Transverse colon (tissue), 4 donors: ENCODE data around the gene ZNF335. TPM values are rescaled to one million over a fixed set of nuclear protein-coding genes. Genes with fewer than 3 reads are reported as not detected.

Experiments
- DNase-seq: peaks from one replicate; pipeline ENCODE4 v3.0.0-alpha.2; 2019
- H3K27ac ChIP-seq, 4 donors: fragments of 200-600 bp; sonication (generic); 2 replicates each; pipeline ENCODE4 v1.5.1; 2016 to 2018; ENCODE audit warnings: inconsistent platforms in 4 of 4
- H3K27me3 ChIP-seq: fragments of 200-600 bp; sonication (generic); 2 replicates; pipeline ENCODE4 v1.5.1; 2017; ENCODE audit warnings: inconsistent platforms
- H3K36me3 ChIP-seq, 4 donors: fragments of 200-600 bp; sonication (generic); 2 replicates each; pipeline ENCODE4 v1.5.1; 2017 to 2019; ENCODE audit warnings: inconsistent platforms in 4 of 4
- H3K4me1 ChIP-seq, 4 donors: fragments of 200-600 bp; sonication (generic); 2 replicates each; pipeline ENCODE4 v1.5.1; 2017 to 2020; ENCODE audit warnings: inconsistent platforms in 4 of 4
- H3K4me3 ChIP-seq, 4 donors: fragments of 200-600 bp; sonication (generic); 1 replicate in 1 of 4; 2 replicates in 3 of 4; pipeline versions ENCODE4 v1.5.1 to v1.6.1; 2017 to 2019; ENCODE audit warnings: inconsistent platforms in 4 of 4
- H3K9me3 ChIP-seq, 2 donors: fragments of 200-600 bp; sonication (generic); 2 replicates each; pipeline ENCODE4 v1.5.1; 2017 to 2019; ENCODE audit warnings: inconsistent platforms in 2 of 2
- EP300 ChIP-seq: sonication (generic); formaldehyde crosslinking; IDR thresholded peaks from one replicate; pipeline ENCODE4 v1.6.1; 2017; ENCODE audit warnings: antibody characterized with exemption, low read depth
- POLR2A ChIP-seq: fragments of 450-650 bp; IDR thresholded peaks from one replicate; pipeline ENCODE4 v1.6.1; 2016; ENCODE audit warnings: antibody characterized with exemption, mild to moderate bottlenecking, moderate library complexity
- POLR2AphosphoS5 ChIP-seq, 3 donors: sonication (generic); formaldehyde crosslinking; IDR thresholded peaks; one replicate each; pipeline ENCODE4 v1.6.1; 2016; ENCODE audit warnings: antibody characterized with exemption in 3 of 3
- WGBS, 2 donors: methylation state at CpG; one replicate each; pipeline ENCODE4 v1.1.5; 2018; ENCODE audit warnings: low coverage in 1 of 2; 5-methylcytosine and 5-hydroxymethylcytosine counted together
- in situ Hi-C, 4 donors: fragments of 200-750 bp; cut with MboI; loops; one replicate each; pipeline versions ENCODE4 v1.15.0 to v1.15.1; 2017; ENCODE audit warnings: low sequenced_read_pairs in 3 of 4, low pct_ligation_motif_present in 1 of 4, low pct_unique_long_range_greater_than_20kb in 1 of 4
- intact Hi-C: fragments of 100-400 bp; cut with DNase I; formaldehyde crosslinking; loops from one replicate; pipeline ENCODE4 v1.15.1; 2023; ENCODE audit warnings: low total_unique reads
- total RNA-seq, 4 donors: library from RNA; depleted of rRNA; stranded (reverse); fragments of >200 nt; gene quantifications; one replicate each; pipeline ENCODE4 v1.1.0, GENCODE V29; 2016
- TF ChIP-seq, protein P1 (sequence below), 5 experiments: fragments of 200-600 bp in 3 of 5; fragments of 450-650 bp in 2 of 5; sonication (generic) in 3 of 5; IDR thresholded peaks; 1 replicate in 2 of 5; 2 replicates in 3 of 5; pipeline ENCODE4 v1.5.1; 2016 to 2017; ENCODE audit warnings: antibody characterized with exemption in 5 of 5, inconsistent platforms in 3 of 5, mild to moderate bottlenecking in 2 of 5, moderate library complexity in 1 of 5

The ZNF335 gene
- total RNA-seq, 4 donors from 2014 or later: 27.0 to 80.0 (median 32.4) TPM

DNA sequence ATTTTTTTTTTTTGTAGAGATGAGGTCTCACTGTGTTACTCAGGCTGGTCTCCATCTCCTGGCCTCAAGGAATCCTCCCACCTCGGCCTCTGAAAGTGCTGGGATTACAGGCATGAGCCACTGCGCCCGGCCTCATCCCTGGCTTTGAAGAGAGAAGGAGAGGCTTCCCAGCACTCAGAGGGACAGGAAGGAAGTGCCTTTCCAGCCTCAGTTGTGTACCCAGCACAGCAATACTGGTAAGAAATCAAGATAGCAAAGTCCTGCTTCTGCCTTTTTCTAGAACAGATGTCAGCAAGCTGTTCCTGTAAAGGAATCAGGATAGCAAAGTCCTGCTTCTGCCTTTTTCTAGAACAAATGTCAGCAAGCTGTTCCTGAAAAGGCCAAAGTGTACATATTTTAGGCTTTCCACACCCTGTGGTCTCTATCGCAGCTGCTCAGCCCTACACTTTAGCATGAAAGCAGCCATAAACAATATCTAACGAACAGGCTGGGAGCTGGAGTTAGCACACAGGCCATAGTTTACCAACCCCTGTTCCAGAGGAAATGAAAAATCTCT is 53.7 kb downstream of the ZNF335 start:
- peak; percentile 28 for DNase-seq
- WGBS, 2 donors: 20 to 53% methylated on average over 1 to 5 of the region's 5 CpGs
- TF ChIP-seq POLR2AphosphoS5 (IDR thresholded peaks at IDR 0.05) (peak in 1 of 3 donors; percentile 48), EP300 (no peak)

DNA sequence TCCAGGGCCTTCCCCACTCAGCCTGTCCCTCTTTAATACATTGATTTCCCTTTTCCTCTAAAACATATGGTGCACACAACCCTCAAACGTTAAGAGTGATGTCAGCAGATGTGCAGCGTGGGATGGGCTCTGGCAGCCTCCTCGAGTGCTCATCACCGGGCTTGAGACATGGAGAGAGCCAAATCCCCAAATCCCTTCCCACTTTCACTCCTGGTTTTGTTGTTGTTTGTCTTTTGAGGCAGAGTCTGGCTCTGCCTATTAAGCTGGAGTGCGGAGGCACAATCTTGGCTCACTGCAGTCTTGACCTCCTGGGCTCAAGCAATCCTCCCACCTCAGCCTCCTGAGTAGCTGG is 54.2 kb downstream of the ZNF335 start:
- Histone ChIP-seq H3K4me3 (no peak overlapping the region), H3K4me1 (peaks cover 0 to 55% (median 15%) of the 10 kb centered on the region in 4 donors), H3K36me3 (no peaks in the 10 kb centered on the region), H3K27ac (peak overlapping the region; percentile 61 to 78 (median 68)), H3K27me3 (no peaks in the 10 kb centered on the region), H3K9me3 (no peaks in the 10 kb centered on the region)
- intact Hi-C loops (no loop called here), in situ Hi-C loops (no loop called here)
- no peak for DNase-seq
- WGBS, 2 donors: 65% methylated on average over 5 of the region's 5 CpGs; no CpG with 5 or more reads in 1 of the 2 donors
- TF ChIP-seq POLR2AphosphoS5 (IDR thresholded peaks at IDR 0.05) (no peak), POLR2A (no peak), EP300 (no peak)
- TF ChIP-seq, protein P1, sequence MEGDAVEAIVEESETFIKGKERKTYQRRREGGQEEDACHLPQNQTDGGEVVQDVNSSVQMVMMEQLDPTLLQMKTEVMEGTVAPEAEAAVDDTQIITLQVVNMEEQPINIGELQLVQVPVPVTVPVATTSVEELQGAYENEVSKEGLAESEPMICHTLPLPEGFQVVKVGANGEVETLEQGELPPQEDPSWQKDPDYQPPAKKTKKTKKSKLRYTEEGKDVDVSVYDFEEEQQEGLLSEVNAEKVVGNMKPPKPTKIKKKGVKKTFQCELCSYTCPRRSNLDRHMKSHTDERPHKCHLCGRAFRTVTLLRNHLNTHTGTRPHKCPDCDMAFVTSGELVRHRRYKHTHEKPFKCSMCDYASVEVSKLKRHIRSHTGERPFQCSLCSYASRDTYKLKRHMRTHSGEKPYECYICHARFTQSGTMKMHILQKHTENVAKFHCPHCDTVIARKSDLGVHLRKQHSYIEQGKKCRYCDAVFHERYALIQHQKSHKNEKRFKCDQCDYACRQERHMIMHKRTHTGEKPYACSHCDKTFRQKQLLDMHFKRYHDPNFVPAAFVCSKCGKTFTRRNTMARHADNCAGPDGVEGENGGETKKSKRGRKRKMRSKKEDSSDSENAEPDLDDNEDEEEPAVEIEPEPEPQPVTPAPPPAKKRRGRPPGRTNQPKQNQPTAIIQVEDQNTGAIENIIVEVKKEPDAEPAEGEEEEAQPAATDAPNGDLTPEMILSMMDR (IDR thresholded peaks at IDR 0.05): no peak

More for the DNA sequence above, 53.7 kb downstream of the ZNF335 start:
- Histone ChIP-seq H3K36me3 (no peaks in the 10 kb centered on the region), H3K27me3 (no peaks in the 10 kb centered on the region), H3K4me1 (peaks cover 0 to 54% (median 15%) of the 10 kb centered on the region in 4 donors), H3K9me3 (no peaks in the 10 kb centered on the region), H3K4me3 (no peak overlapping the region), H3K27ac (peak overlapping the region; percentile 61 to 78 (median 68))
- in situ Hi-C loops (no loop called here), intact Hi-C loops (no loop called here)

DNA sequence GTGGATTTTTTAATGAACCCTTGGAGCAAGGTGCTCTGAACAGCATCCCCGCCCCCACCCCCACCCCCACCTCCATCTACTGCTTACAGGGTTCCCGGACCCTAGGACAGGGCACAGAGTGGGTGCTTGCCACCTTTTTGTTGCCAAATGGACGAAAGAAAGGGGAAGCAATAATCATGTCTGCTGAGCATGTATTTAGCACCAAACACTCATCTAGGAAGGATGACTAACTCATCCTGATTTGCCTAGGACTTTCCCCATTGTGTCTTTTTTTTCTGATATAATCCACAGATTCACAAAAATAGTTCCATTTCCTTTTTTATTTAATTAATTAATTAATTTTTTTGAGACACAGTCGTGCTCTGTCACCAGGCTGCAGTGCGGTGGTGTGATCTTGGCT is 58.9 kb downstream of the ZNF335 start:
- TF ChIP-seq POLR2AphosphoS5 (IDR thresholded peaks at IDR 0.05) (no peak), EP300 (no peak), POLR2A (no peak)
- TF ChIP-seq, protein P1 (IDR thresholded peaks at IDR 0.05): no peak
- no peaks in the 10 kb centered on the region for H3K36me3 ChIP-seq
- H3K27ac ChIP-seq: no peak overlapping the region
- in situ Hi-C loops: no loop called here
- peaks cover 13 to 54% (median 18%) of the 10 kb centered on the region in 4 donors for H3K4me1 ChIP-seq
- no peaks in the 10 kb centered on the region for H3K9me3 ChIP-seq
- no peaks in the 10 kb centered on the region for H3K27me3 ChIP-seq
- WGBS, 2 donors: 58 to 61% methylated on average over 3 to 5 of the region's 5 CpGs
- no peak for DNase-seq
- H3K4me3 ChIP-seq: no peak overlapping the region
- intact Hi-C loops: no loop called here

DNA sequence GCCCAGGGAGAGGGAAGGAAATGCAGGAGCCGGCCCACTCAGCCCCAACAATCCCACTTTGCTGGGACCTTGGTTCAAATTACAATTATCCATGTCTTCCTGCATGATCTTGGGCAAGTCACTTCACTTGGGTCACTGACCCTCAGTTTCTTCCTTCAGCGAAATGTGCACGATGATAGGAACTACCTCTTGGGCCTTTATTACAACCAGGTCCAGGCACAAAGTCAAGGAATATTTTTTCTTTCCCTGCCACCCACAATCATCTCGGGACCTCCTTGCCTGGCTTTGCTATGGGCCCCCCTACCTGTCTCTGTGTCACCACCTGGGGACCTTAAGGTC is 59.7 kb downstream of the ZNF335 start:
- in situ Hi-C loops: no loop called here
- WGBS, 2 donors: 50% methylated on average over 4 of the region's 4 CpGs; no CpG with 5 or more reads in 1 of the 2 donors
- intact Hi-C loops: no loop called here
- TF ChIP-seq POLR2AphosphoS5 (IDR thresholded peaks at IDR 0.05) (no peak), EP300 (no peak), POLR2A (no peak)
- TF ChIP-seq, protein P1 (IDR thresholded peaks at IDR 0.05): no peak
- Histone ChIP-seq H3K27ac (peak overlapping the region; percentile 82 to 95 (median 89)), H3K4me3 (peak overlapping the region in 3 of 4 donors; percentile 30 to 61 (median 40)), H3K9me3 (no peaks in the 10 kb centered on the region), H3K36me3 (no peaks in the 10 kb centered on the region), H3K27me3 (no peaks in the 10 kb centered on the region), H3K4me1 (peaks cover 8 to 46% (median 16%) of the 10 kb centered on the region in 4 donors)
- DNase-seq: no peak
